DLD1 (cell line): Measurements from ENCODE around the gene UBR4.
"Not testable (repeated sequence)": the region's sequence is repeated elsewhere in the genome, so short reads cannot be mapped to it uniquely, and the experiment has no call there.

ENCODE experiments used
- in situ Hi-C: cut with HindIII; loops from 2 replicates; pipeline ENCODE4 v1.10.0; 2017; ENCODE audit warnings: low sequenced_read_pairs

Gene UBR4

DNA sequence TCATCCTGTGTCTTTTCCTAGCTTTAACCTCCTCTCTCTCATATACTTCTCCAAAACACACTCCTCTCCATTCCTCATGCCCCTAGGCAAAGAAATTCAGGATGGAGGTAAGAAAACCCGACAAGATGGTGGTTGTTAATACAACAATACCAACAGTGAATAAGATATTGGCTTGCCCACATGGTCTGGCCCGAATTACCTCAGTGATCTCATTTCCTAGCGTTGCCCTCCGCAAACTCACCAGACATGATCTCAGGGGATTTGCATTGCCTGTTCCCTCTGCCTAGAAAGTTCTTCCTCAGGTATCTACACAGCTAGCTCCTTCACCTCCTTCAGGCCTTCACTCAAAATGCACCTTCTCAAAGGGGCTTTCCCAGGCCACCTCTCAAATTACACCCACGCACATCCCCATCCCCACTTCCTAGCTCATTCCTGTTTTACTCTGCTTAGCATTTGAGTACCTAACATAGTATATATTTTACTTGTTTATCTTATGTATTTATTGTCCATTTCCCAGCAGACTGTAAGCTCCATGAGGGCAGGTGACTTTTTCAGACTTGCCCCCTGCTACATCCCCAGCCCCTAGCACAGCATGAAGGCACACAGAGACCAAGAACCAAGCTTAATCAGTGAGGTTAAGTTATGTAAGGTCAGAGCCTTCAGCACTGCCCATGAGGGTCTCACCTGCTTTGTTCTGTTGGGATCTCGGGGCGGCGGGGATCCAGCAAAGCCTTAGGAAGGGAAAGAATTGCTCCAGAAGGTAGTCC, 10.2 kb upstream of the UBR4 start:
- in situ Hi-C loops: no loop called here

GRCh38 chr1:19219451-19219850, 9.4 kb upstream of the UBR4 start:
- in situ Hi-C loops: no loop called here

- in situ Hi-C loops: not testable (repeated sequence)
These were observed 6.5 kb upstream of the UBR4 start for GRCh38 chr1:19216585-19216984.

GRCh38 chr1:19213580-19213979, 3.5 kb upstream of the UBR4 start:
- in situ Hi-C loops: no loop called here

DNA sequence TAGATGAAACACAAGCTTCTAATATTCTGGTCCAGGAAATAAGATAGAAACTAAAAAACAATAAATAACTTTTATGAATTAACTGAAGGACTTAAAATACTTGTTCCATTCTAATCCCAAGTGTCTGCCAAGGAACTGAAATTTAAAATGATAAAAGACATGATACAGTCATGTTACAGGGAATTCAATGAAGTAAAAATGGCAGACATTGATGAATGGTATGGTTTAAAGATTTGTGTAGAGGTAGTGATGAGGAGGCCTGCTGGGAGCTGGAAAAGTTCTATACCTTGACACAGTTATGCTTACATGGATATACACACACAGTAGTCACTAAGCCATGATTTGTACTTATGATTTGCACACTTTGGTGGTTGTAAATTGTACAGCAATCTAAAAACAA, 2.1 kb upstream of the UBR4 start:
- in situ Hi-C loops: no loop called here

DNA sequence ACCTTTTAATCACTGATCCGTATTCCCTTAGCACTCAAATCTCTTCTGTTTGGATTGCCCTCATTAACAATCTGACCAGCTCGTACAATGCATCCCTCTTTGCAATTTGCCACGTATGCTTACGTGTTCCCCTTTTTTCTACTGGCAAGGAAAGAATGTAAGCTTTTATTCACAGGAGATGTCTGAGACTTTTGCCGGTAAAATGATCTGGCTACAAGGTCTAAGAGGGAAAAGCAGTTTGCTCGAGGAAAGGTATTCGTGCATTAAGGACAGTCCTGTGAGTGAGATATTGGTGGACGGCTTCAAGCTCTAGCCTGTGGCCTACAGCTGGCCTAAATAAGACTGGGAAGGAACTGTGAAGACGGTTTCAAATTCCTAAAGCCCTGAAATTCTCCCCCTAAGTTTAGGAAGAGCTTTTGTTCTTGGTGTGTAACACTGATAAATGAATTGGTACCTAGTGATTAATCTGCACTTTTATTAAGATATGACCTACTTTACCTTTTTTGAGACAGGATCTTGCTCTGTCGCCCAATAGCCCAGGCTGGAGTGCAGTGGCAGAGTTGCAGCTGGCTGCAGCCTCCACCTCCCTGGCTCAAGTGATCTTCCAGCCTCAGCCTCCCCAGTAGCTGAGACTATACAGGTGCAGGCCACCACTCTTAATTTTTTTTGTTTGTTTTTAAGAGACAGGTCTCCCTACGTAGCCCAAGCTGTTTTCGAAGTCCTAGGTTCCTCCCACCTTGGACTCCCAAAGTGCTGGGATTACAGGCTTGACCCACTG, 895 bp upstream of the UBR4 start:
- in situ Hi-C loops: no loop called here

- in situ Hi-C loops: no loop called here
These were observed 552 bp downstream of the UBR4 start for GRCh38 chr1:19209439-19209989.

- in situ Hi-C loops: no loop called here
These were observed 1.2 kb downstream of the UBR4 start for GRCh38 chr1:19208710-19209438.

GRCh38 chr1:19206947-19207346, 3.1 kb downstream of the UBR4 start:
- in situ Hi-C loops: no loop called here

GRCh38 chr1:19205845-19206244, 4.2 kb downstream of the UBR4 start:
- in situ Hi-C loops: no loop called here

DNA sequence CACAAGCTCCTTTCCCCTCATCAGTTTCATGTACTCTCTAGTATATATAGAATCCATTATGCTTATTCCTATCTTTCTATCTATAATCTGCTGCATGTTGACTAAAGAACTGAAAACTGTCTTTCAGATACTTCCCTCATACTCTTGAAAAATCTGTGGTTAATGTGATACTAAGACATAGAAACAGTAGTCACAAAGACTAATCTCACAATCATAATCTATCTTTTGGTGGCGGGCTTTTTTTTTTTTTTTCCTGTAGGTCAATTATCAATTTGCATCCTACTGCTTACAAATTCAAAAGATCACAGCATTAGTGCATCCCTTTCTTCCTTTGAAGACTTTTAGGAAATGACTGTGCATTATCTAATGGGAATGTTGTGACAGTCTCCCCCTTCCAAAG, 4.7 kb downstream of the UBR4 start:
- in situ Hi-C loops: no loop called here

GRCh38 chr1:19204446-19205266, 5.4 kb downstream of the UBR4 start:
- in situ Hi-C loops: no loop called here

GRCh38 chr1:19203440-19203839, 6.6 kb downstream of the UBR4 start:
- in situ Hi-C loops: no loop called here

- in situ Hi-C loops: no loop called here
These were observed 7.7 kb downstream of the UBR4 start for GRCh38 chr1:19202396-19202795.

DNA sequence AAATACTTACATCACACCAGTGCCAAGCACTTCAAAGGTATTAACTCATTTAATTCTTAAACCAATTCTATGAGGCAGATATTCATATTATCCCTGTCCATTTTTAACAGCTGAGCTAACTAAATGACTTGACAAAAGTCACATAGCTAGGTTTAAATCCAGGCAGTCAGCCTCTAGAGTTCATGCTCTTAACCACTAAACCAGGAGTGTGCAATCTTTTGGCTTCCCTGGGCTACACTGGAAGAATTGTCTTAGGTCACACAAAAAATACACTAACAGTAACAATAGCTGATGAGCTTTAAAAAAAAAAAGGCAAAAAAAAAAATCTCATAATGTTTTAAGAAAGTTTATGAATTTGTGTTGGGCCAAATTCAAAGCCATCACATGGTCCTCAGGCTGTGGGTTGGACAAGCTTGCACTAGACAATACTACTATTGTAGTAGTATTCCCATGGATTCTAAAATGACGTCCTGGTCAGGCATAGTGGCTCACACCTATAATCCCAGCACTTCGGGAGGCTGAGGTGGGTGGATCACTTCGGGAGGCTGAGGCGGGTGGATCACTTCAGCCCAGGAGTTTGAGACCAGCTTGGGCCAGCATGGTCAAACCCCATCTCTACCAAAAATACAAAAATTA, 10.0 kb downstream of the UBR4 start:
- in situ Hi-C loops: no loop called here

DNA sequence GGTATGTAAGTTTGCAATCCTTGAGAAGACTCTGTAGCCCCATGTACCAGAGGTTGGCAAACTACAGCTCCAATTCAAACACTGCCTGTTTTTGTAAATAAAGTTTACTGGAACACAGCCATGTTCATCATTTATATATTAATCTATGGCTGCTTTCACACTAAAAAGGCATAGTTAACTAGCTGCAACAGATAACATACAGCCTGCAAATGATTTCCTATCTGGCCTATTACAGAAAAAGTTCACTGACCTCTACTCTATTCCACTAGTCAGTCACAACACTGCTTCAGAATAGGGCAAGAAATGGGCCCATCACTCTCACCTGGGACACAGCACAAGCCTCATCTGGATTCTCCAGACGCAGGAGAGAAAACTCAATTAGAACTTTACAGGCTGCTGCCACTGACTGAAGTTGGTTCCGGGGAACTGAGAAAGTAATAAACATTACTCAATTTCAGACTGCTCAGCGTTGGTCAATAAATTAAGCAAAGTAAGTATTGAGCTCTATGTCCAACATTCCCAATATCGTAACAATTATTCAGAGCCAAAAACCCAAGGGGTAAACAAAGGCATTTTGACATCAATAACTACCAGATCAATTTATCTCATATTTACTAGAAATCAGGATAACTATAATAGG, 10.6 kb downstream of the UBR4 start:
- in situ Hi-C loops: no loop called here

- in situ Hi-C loops: no loop called here
These were observed 11.2 kb downstream of the UBR4 start for GRCh38 chr1:19198820-19199219.

DNA sequence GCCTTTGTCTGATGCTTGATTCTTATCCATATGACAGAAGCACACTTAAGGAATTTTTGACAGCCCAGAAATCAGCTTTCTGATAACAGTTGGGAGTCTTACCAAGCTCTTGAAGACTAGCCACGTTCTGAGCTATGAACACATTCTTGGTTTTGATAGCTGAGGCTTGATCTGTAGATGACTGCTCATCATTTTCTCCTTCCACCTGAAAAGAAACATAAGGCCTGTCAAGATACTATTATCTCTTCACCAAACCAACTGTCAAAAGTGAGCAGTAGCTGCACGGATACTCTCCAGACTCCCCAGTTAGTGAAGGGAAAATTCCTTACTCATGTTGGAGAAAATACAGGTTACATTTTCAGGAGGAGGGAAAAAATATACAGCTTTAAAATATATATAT, 12.2 kb downstream of the UBR4 start:
- in situ Hi-C loops: no loop called here

- in situ Hi-C loops: no loop called here
These were observed 13.7 kb downstream of the UBR4 start for GRCh38 chr1:19196331-19196730.

- in situ Hi-C loops: no loop called here
These were observed 17.1 kb downstream of the UBR4 start for GRCh38 chr1:19193004-19193403.
